Heart left ventricle (tissue), 13 donors: ENCODE measurements around the gene GPR155.

Source experiments
- POLR2A ChIP-seq, 2 donors: fragments of 450-650 bp; IDR thresholded peaks; one replicate each; pipeline ENCODE4 v1.6.1; 2017; ENCODE audit warnings: antibody characterized with exemption in 2 of 2, mild to moderate bottlenecking in 2 of 2, moderate library complexity in 2 of 2
- TF ChIP-seq, protein P1 (sequence below), 12 donors: fragments of 200-600 bp; sonication (generic) in 4 of 12; IDR thresholded peaks; one replicate each; pipeline versions ENCODE4 v1.5.0 to v1.8.0; 2018 to 2022; ENCODE audit warnings: antibody characterized with exemption in 12 of 12, mild to moderate bottlenecking in 5 of 12
- donor health status: ischemic (EF 13 %, LVEDD 7.1; RV severe dilation, severe dysfunction).
- donor health status: DM: no; HTN: yes; CAD: no.
- donor health status: DM: no; HTN: no; CAD: no.
- donor health status: ischemic (EF 25% LVEDD 6.9; RV normal size, moderate dysfunction).
- donor health status: ischemic (EF 25% LVEDD 5.7; RV mildly dilated, moderate dysfunction).
- donor health status: ischemic (EF 35%, LVEDD 5.7; RV mildly dilated, moderate dysfunction).
- donor health status: nonischemic (EF 11% LVEDD 7.7; RV severe dilation, severe dysfunction).
- donor health status: DM: yes; HTN: yes; CAD: no.
- donor health status: PGD.
- donor health status: ischemic (EF 29% LVEDD 5.4; RV normal size, mild dysfunction).
- donor health status: nonischemic (EF 23%, LVEDD 6.1; RV moderate dilation, normal function).

DNA sequence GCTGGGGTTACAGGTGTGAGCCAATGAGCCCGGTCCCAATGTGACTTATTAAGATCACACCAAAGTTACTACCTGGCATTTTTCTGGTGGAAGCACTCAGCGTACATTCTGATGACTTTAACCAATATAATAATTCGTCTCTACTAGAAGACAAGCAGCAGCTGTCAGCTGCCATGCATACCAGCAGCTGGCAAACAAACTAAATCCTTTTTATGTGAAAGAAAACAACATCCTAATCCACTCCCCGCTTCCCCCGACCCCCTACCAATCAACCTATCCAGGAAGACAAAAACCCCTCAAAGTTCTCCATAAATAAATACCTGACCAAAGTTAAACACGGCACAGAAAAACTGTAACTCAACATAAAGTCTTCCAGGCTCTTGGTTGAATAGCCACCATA, 42.1 kb downstream of the GPR155 start:
- no peak for TF ChIP-seq POLR2A (IDR thresholded peaks at IDR 0.05)
- TF ChIP-seq, protein P1, sequence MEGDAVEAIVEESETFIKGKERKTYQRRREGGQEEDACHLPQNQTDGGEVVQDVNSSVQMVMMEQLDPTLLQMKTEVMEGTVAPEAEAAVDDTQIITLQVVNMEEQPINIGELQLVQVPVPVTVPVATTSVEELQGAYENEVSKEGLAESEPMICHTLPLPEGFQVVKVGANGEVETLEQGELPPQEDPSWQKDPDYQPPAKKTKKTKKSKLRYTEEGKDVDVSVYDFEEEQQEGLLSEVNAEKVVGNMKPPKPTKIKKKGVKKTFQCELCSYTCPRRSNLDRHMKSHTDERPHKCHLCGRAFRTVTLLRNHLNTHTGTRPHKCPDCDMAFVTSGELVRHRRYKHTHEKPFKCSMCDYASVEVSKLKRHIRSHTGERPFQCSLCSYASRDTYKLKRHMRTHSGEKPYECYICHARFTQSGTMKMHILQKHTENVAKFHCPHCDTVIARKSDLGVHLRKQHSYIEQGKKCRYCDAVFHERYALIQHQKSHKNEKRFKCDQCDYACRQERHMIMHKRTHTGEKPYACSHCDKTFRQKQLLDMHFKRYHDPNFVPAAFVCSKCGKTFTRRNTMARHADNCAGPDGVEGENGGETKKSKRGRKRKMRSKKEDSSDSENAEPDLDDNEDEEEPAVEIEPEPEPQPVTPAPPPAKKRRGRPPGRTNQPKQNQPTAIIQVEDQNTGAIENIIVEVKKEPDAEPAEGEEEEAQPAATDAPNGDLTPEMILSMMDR (IDR thresholded peaks at IDR 0.05): no peak
